Right ventricle myocardium inferior (tissue), 1 donor: Measurements from ENCODE around the gene DES. TPM values are rescaled to one million over a fixed set of nuclear protein-coding genes. Genes with fewer than 3 reads are reported as not detected.
A peak's percentile ranks its signal among the peaks of the same experiment; 100 is the strongest.
"Not testable (repeated sequence)": the region's sequence is repeated elsewhere in the genome, so short reads cannot be mapped to it uniquely, and the experiment has no call there.

Experiments
- ATAC-seq: fragments of 200-7000 bp; cut with Tn5 transposase; one replicate; pipeline ENCODE4 v1.9.1; 2020; ENCODE audit warnings: mild to moderate bottlenecking, moderate library complexity
- DNase-seq: peaks from one replicate; pipeline ENCODE4 v3.0.0; 2021; ENCODE audit errors: missing footprints
- intact Hi-C: fragments of 100-400 bp; cut with DNase I; formaldehyde crosslinking; loops from one replicate; pipeline ENCODE4 v1.11.0; 2022
- long read RNA-seq: library from polyadenylated mRNA; unstranded; transcript quantifications from one replicate; pipeline ENCODE4 v2.0.0, GENCODE V29; 2021
- total RNA-seq: library from RNA; stranded (reverse); fragmentation: NEBNext Ultra II Directional; extraction: Animal tissue kit (Norgen Biotek cat#: 25700); gene quantifications from one replicate; pipeline ENCODE4 v1.2.1, GENCODE V29; 2021
- donor health status: DM: no; HTN: yes; CAD: no; lungs with severe emphysema.

Gene DES
- total RNA-seq, result 13,356 TPM
- long read RNA-seq, transcript DES-201 (9 exons, 2,248 nt), result major isoform, 21,463 of 22,518 reads
- long read RNA-seq, transcript DES-203 (2 exons, 462 nt), result minor isoform, 10 of 22,518 reads
- long read RNA-seq, partial matches to known transcripts, result 647 of 22,518 reads
- long read RNA-seq, other reads (novel, unspliced or antisense), result 397 of 22,518 reads

- peak; percentile 81 for DNase-seq
- intact Hi-C loops, result loop anchor here (5.0 kb wide), 1 partner anchor 229 kb away; no protein-coding TSS in a partner anchor
- ATAC-seq, result peak; percentile 63
Observed at GRCh38 chr2:219418155-219419011, at the start of gene DES. Gene DES (plus strand): TSS chr2:219418377. CDS start chr2:219418463, 86 bp downstream.

- peak; percentile 89 for ATAC-seq
- no peak for DNase-seq
- intact Hi-C loops, result no loop called here
Observed at GRCh38 chr2:219368690-219369191, 49.4 kb upstream of the DES start.

- peak; percentile 72 for ATAC-seq
- no peak for DNase-seq
- intact Hi-C loops, result no loop called here
Observed at GRCh38 chr2:219369447-219369861, 48.7 kb upstream of the DES start.

GRCh38 chr2:219378163-219378851 lies 39.9 kb upstream of the DES start:
- no peak for ATAC-seq

GRCh38 chr2:219380926-219381325 lies 37.3 kb upstream of the DES start:
- intact Hi-C loops, result no loop called here
- ATAC-seq, result no peak
- DNase-seq, result no peak

More at GRCh38 chr2:219378163-219378851, 39.9 kb upstream of the DES start:
- intact Hi-C loops, result no loop called here
- DNase-seq, result no peak

GRCh38 chr2:219381448-219381847 lies 36.7 kb upstream of the DES start:
- no peak for DNase-seq
- intact Hi-C loops, result no loop called here
- no peak for ATAC-seq

GRCh38 chr2:219384083-219384713 lies 34.0 kb upstream of the DES start:
- intact Hi-C loops, result no loop called here
- ATAC-seq (no peak), DNase-seq (no peak)

GRCh38 chr2:219384859-219385258 lies 33.3 kb upstream of the DES start:
- no peak for ATAC-seq
- intact Hi-C loops, result loop anchor here (5.0 kb wide), 2 partner anchors 108 to 208 kb away; partner anchors contain the start of genes CNPPD1, DNAJB2 and RETREG2
- DNase-seq, result no peak

GRCh38 chr2:219385958-219386520 lies 32.1 kb upstream of the DES start:
- no peak for ATAC-seq
- intact Hi-C loops, result loop anchor here (5.0 kb wide), 2 partner anchors 109 to 209 kb away; partner anchors contain the start of genes CNPPD1, DNAJB2 and RETREG2

GRCh38 chr2:219386532-219387280 lies 31.5 kb upstream of the DES start:
- ATAC-seq, result no peak
- no peak for DNase-seq
- intact Hi-C loops, result loop anchor here (5.0 kb wide), 2 partner anchors 109 to 209 kb away; partner anchors contain the start of genes CNPPD1, DNAJB2 and RETREG2

More at GRCh38 chr2:219385958-219386520, 32.1 kb upstream of the DES start:
- DNase-seq, result no peak

GRCh38 chr2:219387306-219388120 lies 30.7 kb upstream of the DES start, which contains the start of gene DNPEP:
Gene DNPEP (minus strand): TSS chr2:219387912. CDS start chr2:219387794, 118 bp downstream.
- ATAC-seq (peak; percentile 81), DNase-seq (peak; percentile 98)
- intact Hi-C loops, result loop anchor here (5.0 kb wide), 2 partner anchors 110 to 210 kb away; partner anchors contain the start of genes CNPPD1, DNAJB2 and RETREG2

- ATAC-seq (peak; percentile 90), DNase-seq (peak; percentile 99)
- intact Hi-C loops, result loop anchor here (5.0 kb wide), 2 partner anchors 111 to 211 kb away; partner anchors contain the start of genes CNPPD1, DNAJB2 and RETREG2
Observed at GRCh38 chr2:219388121-219388906, 29.9 kb upstream of the DES start.

GRCh38 chr2:219388907-219389156 lies 29.3 kb upstream of the DES start:
- intact Hi-C loops, result loop anchor here (5.0 kb wide), 2 partner anchors 112 to 212 kb away; partner anchors contain the start of genes CNPPD1, DNAJB2 and RETREG2
- no peak for ATAC-seq
- no peak for DNase-seq

GRCh38 chr2:219392754-219393153 lies 25.4 kb upstream of the DES start:
- intact Hi-C loops, result no loop called here

GRCh38 chr2:219395056-219395455 lies 23.1 kb upstream of the DES start:
- ATAC-seq, DNase-seq: not testable (repeated sequence)

More at GRCh38 chr2:219392754-219393153, 25.4 kb upstream of the DES start:
- no peak for ATAC-seq
- DNase-seq, result no peak

GRCh38 chr2:219395609-219396008 lies 22.6 kb upstream of the DES start:
- DNase-seq, result no peak
- ATAC-seq, result no peak
- intact Hi-C loops, result no loop called here

More at GRCh38 chr2:219395056-219395455, 23.1 kb upstream of the DES start:
- intact Hi-C loops, result not testable (repeated sequence)
